Astrocyte of the cerebellum (primary cell): ENCODE results near the gene NMD3.

ENCODE experiments used
- DNase-seq: peaks from one replicate; pipeline ENCODE4 v3.0.0-alpha.2; 2011; ENCODE audit warnings: low read depth
- H3K4me3 ChIP-seq: 2 replicates; pipeline ENCODE4 v1.5.1; 2011; ENCODE audit warnings: mild to moderate bottlenecking, low read depth, low read length, moderate library complexity
- CTCF ChIP-seq: IDR thresholded peaks from 2 replicates; pipeline ENCODE4 v1.5.1; 2012; ENCODE audit warnings: low read length, low read depth, moderate library complexity, mild to moderate bottlenecking; ENCODE audit errors: missing control alignments
- in situ Hi-C: cut with HindIII; loops from 2 replicates; pipeline ENCODE4 v1.10.0; 2017; ENCODE audit warnings: low sequenced_read_pairs

The NMD3 gene

GRCh38 chr3:161289174-161289573 lies 68.1 kb downstream of the NMD3 start:
- TF ChIP-seq CTCF: no peak
- no peak overlapping the region for H3K4me3 ChIP-seq
- no peak for DNase-seq
- in situ Hi-C loops: no loop called here

GRCh38 chr3:161291191-161291901 lies 70.2 kb downstream of the NMD3 start:
- in situ Hi-C loops: no loop called here
- no peak for TF ChIP-seq CTCF
- no peak for DNase-seq
- no peak overlapping the region for H3K4me3 ChIP-seq

GRCh38 chr3:161293381-161293780 lies 72.3 kb downstream of the NMD3 start:
- in situ Hi-C loops: no loop called here
- no peak for DNase-seq
- TF ChIP-seq CTCF: no peak
- no peak overlapping the region for H3K4me3 ChIP-seq

DNA sequence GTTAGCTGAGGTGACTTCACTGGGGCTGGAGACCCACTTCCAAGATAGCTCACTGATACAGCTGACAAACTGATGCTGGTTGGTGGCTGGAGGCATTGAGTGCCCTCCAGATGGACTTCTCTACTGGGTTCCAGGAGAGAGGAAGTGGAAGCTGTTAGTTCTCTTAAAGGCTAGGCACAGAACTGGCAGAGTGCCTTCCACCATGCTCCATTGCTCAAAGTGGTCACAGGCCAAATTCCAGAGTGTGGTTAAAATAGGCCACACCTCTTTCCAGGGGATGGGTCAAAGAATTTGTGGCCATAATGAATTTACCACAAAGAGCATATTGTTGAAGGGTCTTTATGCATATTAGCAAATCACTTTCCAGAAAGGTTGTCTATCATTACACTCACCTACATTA lies 74.2 kb downstream of the NMD3 start:
- TF ChIP-seq CTCF: no peak

GRCh38 chr3:161296814-161297213 lies 75.7 kb downstream of the NMD3 start:
- DNase-seq: no peak
- H3K4me3 ChIP-seq: no peak overlapping the region
- in situ Hi-C loops: no loop called here
- no peak for TF ChIP-seq CTCF

More for the DNA sequence above, 74.2 kb downstream of the NMD3 start:
- no peak overlapping the region for H3K4me3 ChIP-seq
- in situ Hi-C loops: no loop called here
- peak; percentile 76 for DNase-seq
